MG63 (cell line): Measurements from ENCODE around the gene NR1I3. TPM values are rescaled to one million over a fixed set of nuclear protein-coding genes. Genes with fewer than 3 reads are reported as not detected.
"Not testable (repeated sequence)": the region's sequence is repeated elsewhere in the genome, so short reads cannot be mapped to it uniquely, and the experiment has no call there.

ENCODE experiments used
- DNase-seq: peaks from one replicate; pipeline ENCODE4 v3.0.0-alpha.2; 2020
- H3K27me3 ChIP-seq: fragments of 250-450 bp; sonication (Bioruptor Pico); 2 replicates; pipeline ENCODE4 v1.5.1; 2020; ENCODE audit warnings: mild to moderate bottlenecking, moderate library complexity
- H3K36me3 ChIP-seq: fragments of 250-450 bp; sonication (Bioruptor Pico); 2 replicates; pipeline ENCODE4 v1.5.1; 2020; ENCODE audit warnings: mild to moderate bottlenecking, moderate library complexity
- H3K4me3 ChIP-seq: fragments of 250-450 bp; sonication (Bioruptor Pico); 2 replicates; pipeline ENCODE4 v1.5.1; 2020; ENCODE audit warnings: mild to moderate bottlenecking, moderate library complexity
- H3K9me3 ChIP-seq: fragments of 250-450 bp; sonication (Bioruptor Pico); 2 replicates; pipeline ENCODE4 v1.5.1; 2020; ENCODE audit warnings: mild to moderate bottlenecking, moderate library complexity
- total RNA-seq: library from RNA; depleted of rRNA; stranded (reverse); fragments of >200 nt; shearing (Covaris generic); gene quantifications from 2 replicates; pipeline ENCODE4 v1.2.3, GENCODE V29; 2014; ENCODE audit warnings: low replicate concordance

NR1I3 gene
- total RNA-seq, 1 experiment from 2014 or later: not detected

- peaks cover 35% of the 10 kb centered on the region for H3K27me3 ChIP-seq
- H3K4me3 ChIP-seq, H3K36me3 ChIP-seq, DNase-seq, H3K9me3 ChIP-seq: not testable (repeated sequence)
Observed at GRCh38 chr1:161257109-161257508, 19.1 kb upstream of the NR1I3 start.

GRCh38 chr1:161255955-161256520, 18.0 kb upstream of the NR1I3 start:
- H3K9me3 ChIP-seq, H3K4me3 ChIP-seq, H3K36me3 ChIP-seq, DNase-seq: not testable (repeated sequence)
- peaks cover 26% of the 10 kb centered on the region for H3K27me3 ChIP-seq

GRCh38 chr1:161255302-161255701, 17.3 kb upstream of the NR1I3 start:
- not testable (repeated sequence) for DNase-seq, H3K4me3 ChIP-seq, H3K9me3 ChIP-seq, H3K36me3 ChIP-seq
- H3K27me3 ChIP-seq: peaks cover 19% of the 10 kb centered on the region

- no peak overlapping the region for H3K4me3 ChIP-seq
- DNase-seq: no peak
- H3K36me3 ChIP-seq: no peaks in the 10 kb centered on the region
- H3K9me3 ChIP-seq: no peaks in the 10 kb centered on the region
- no peaks in the 10 kb centered on the region for H3K27me3 ChIP-seq
Observed at GRCh38 chr1:161251579-161251978, 13.6 kb upstream of the NR1I3 start.

GRCh38 chr1:161250829-161251228, 12.8 kb upstream of the NR1I3 start:
- H3K27me3 ChIP-seq: no peaks in the 10 kb centered on the region

GRCh38 chr1:161250100-161250499, 12.1 kb upstream of the NR1I3 start:
- H3K36me3 ChIP-seq, DNase-seq, H3K9me3 ChIP-seq, H3K27me3 ChIP-seq, H3K4me3 ChIP-seq: not testable (repeated sequence)

More at GRCh38 chr1:161250829-161251228, 12.8 kb upstream of the NR1I3 start:
- DNase-seq: no peak
- H3K36me3 ChIP-seq: no peaks in the 10 kb centered on the region
- no peaks in the 10 kb centered on the region for H3K9me3 ChIP-seq
- H3K4me3 ChIP-seq: no peak overlapping the region

- Histone ChIP-seq H3K27me3 (no peaks in the 10 kb centered on the region), H3K9me3 (no peaks in the 10 kb centered on the region), H3K4me3 (no peak overlapping the region), H3K36me3 (no peaks in the 10 kb centered on the region)
- no peak for DNase-seq
Observed at GRCh38 chr1:161244888-161245287, 6.9 kb upstream of the NR1I3 start.

GRCh38 chr1:161242313-161242712, 4.3 kb upstream of the NR1I3 start:
- Histone ChIP-seq H3K36me3 (no peaks in the 10 kb centered on the region), H3K27me3 (no peaks in the 10 kb centered on the region), H3K9me3 (no peaks in the 10 kb centered on the region), H3K4me3 (no peak overlapping the region)
- no peak for DNase-seq

- H3K27me3 ChIP-seq: no peaks in the 10 kb centered on the region
- H3K36me3 ChIP-seq: no peaks in the 10 kb centered on the region
- H3K9me3 ChIP-seq: no peaks in the 10 kb centered on the region
- no peak for DNase-seq
- no peak overlapping the region for H3K4me3 ChIP-seq
Observed at GRCh38 chr1:161241682-161242081, 3.7 kb upstream of the NR1I3 start.

- no peaks in the 10 kb centered on the region for H3K9me3 ChIP-seq
- no peak for DNase-seq
- no peak overlapping the region for H3K4me3 ChIP-seq
- no peaks in the 10 kb centered on the region for H3K27me3 ChIP-seq
- no peaks in the 10 kb centered on the region for H3K36me3 ChIP-seq
Observed at GRCh38 chr1:161235957-161236775, 1.8 kb downstream of the NR1I3 start.

- H3K9me3 ChIP-seq: no peaks in the 10 kb centered on the region
- no peak for DNase-seq
- no peaks in the 10 kb centered on the region for H3K27me3 ChIP-seq
- no peak overlapping the region for H3K4me3 ChIP-seq
- H3K36me3 ChIP-seq: peaks cover 20% of the 10 kb centered on the region
Observed at GRCh38 chr1:161233102-161233501, 4.9 kb downstream of the NR1I3 start.

GRCh38 chr1:161230762-161231161, 7.2 kb downstream of the NR1I3 start:
- no peaks in the 10 kb centered on the region for H3K27me3 ChIP-seq
- no peak for DNase-seq
- H3K4me3 ChIP-seq: no peak overlapping the region
- H3K9me3 ChIP-seq: no peaks in the 10 kb centered on the region
- H3K36me3 ChIP-seq: peaks cover 27% of the 10 kb centered on the region

GRCh38 chr1:161229896-161230295, 8.1 kb downstream of the NR1I3 start:
- Histone ChIP-seq H3K4me3 (no peak overlapping the region), H3K27me3 (no peaks in the 10 kb centered on the region)
- no peak for DNase-seq

GRCh38 chr1:161228032-161228431, 10.0 kb downstream of the NR1I3 start:
- no peak overlapping the region for H3K4me3 ChIP-seq
- H3K36me3 ChIP-seq: peaks cover 27% of the 10 kb centered on the region
- DNase-seq: no peak
- H3K27me3 ChIP-seq: no peaks in the 10 kb centered on the region
- no peaks in the 10 kb centered on the region for H3K9me3 ChIP-seq

More at GRCh38 chr1:161229896-161230295, 8.1 kb downstream of the NR1I3 start:
- peaks cover 27% of the 10 kb centered on the region for H3K36me3 ChIP-seq
- H3K9me3 ChIP-seq: no peaks in the 10 kb centered on the region

GRCh38 chr1:161227196-161227871, 10.7 kb downstream of the NR1I3 start:
- H3K4me3 ChIP-seq: peak overlapping the region; percentile 99

GRCh38 chr1:161226759-161227158, 11.2 kb downstream of the NR1I3 start:
- Histone ChIP-seq H3K27me3 (no peaks in the 10 kb centered on the region), H3K9me3 (no peaks in the 10 kb centered on the region), H3K36me3 (peaks cover 27% of the 10 kb centered on the region), H3K4me3 (peak overlapping the region; percentile 99)
- no peak for DNase-seq

More at GRCh38 chr1:161227196-161227871, 10.7 kb downstream of the NR1I3 start:
- peak; percentile 64 for DNase-seq
- Histone ChIP-seq H3K36me3 (peaks cover 27% of the 10 kb centered on the region), H3K27me3 (no peaks in the 10 kb centered on the region), H3K9me3 (no peaks in the 10 kb centered on the region)

GRCh38 chr1:161226320-161226711, 11.7 kb downstream of the NR1I3 start:
- no peak for DNase-seq

More at GRCh38 chr1:161226320-161226711, 11.7 kb downstream of the NR1I3 start:
- peaks cover 27% of the 10 kb centered on the region for H3K36me3 ChIP-seq
- H3K9me3 ChIP-seq: no peaks in the 10 kb centered on the region
- no peaks in the 10 kb centered on the region for H3K27me3 ChIP-seq
- H3K4me3 ChIP-seq: peak overlapping the region; percentile 99
